HG03378 (cell line): ENCODE data around the gene BICDL2.
A peak's percentile ranks its signal among the peaks of the same experiment; 100 is the strongest.

ENCODE experiments used
- ATAC-seq: cut with Tn5 transposase; IDR thresholded peaks from one replicate; pipeline ENCODE4 v1.9.1; 2021; ENCODE audit warnings: mild to moderate bottlenecking, moderate library complexity; ENCODE audit not compliant: unreplicated experiment

The BICDL2 gene

DNA sequence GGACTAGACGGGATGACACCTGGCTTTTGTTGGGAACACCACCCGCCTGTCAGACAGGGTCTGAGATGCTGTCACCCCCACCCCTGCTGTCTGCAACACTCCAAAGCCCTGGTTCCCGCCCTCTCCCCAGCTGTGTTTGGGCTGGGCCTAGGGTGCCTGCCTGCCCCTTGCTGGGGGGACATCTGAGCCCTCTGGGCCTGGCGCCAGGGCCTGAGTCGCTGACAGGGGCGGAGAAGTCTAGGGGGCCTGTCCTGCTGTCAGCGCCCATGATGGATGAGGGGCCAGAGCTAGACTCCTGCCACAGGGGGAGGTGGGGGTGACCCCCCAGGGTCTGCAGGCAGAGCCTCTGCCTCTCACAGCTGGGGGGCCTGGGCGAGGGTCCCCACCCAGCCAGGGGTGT is 48.9 kb downstream of the BICDL2 start:
- ATAC-seq, result no peak

DNA sequence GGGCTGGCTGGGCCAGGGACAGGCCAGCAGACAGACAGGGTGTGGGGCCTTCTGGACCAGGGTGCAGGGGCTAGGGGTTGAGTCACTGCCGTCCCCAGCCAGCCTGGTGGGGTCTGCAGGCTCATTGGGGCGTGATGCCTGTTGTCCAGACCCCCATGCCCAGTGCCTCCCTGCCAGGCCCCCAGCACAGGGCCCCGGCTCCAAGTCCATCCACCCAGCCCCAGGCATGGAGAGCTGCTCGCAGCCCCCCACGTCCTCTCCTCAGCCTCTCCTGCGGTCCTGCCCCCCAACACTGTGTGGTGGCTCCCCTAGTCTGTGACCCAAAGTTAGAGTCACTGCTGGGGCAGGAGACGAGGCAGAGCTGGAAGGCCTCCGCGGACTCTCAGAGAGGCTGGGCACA is 49.5 kb downstream of the BICDL2 start:
- no peak for ATAC-seq

DNA sequence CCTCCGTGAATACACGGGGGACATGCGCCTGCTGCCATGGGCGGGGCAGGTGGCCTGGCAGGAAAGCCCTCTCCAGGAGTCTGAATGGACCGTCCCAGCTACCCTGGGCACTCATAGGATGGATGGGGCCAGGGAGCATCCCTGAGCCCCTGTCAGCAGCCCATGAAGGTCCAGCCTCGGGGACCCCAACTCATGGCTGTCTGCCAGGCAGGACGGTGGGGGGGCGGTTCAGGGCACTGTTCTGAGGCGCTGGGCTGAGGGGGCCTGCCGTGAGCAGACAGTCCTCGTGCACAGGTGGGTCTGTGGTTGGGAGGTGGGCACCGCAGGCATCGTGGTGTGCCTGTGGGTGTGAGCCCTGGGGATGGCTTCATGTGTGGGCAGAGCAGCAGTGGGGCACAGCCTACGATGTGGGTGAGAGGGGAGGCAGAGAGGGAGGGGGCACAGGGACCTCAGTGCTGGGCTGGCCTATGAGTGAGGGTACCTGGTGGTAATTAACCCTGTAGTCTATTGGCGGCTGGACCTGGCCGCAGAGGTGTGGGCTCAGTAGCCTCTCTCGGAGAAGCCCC is 50.0 kb downstream of the BICDL2 start:
- ATAC-seq, result no peak

DNA sequence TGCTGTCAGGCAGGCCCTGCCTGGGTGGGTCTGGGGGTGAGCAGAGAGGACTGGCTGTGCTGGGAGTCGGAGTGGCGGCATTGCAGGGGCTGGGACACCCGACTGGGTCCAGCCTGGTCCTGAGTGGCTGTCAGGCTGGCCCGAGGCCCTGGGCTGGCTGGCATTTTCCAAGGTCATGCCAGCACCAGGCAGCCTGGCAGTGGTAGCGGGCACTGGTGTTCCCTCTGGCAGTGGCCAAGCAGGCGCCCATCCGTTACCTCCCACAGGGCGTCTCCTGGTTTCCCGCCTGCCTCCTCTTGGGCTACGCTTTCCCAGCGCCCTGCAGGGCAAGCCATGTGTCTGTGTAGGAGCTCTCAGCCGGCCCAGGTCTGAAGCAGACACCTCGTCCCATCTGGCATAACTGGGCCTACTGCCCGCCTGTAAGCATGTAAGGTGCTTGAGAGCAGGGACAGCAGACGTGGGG is 50.8 kb downstream of the BICDL2 start:
- no peak for ATAC-seq

DNA sequence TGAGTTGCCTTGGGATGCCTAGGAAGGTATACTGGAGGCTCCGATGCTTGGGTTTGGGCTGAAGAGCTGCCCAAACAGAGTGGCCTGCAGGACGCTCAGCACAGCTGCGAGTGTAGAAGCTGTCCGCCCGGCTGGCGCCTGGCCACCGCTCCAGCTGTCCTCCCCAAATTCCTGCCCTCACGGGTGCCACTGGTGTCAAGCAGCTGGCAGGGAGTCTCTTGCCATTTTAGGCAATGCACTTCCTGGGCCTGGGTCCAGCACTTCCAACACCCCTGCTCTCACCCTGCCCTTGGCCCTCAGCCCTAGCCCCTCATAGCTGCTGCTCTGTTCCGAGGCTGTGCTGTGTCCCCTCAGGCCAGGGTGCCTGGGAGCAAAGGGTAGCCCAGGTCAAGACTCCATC is 51.3 kb downstream of the BICDL2 start:
- ATAC-seq, result no peak

DNA sequence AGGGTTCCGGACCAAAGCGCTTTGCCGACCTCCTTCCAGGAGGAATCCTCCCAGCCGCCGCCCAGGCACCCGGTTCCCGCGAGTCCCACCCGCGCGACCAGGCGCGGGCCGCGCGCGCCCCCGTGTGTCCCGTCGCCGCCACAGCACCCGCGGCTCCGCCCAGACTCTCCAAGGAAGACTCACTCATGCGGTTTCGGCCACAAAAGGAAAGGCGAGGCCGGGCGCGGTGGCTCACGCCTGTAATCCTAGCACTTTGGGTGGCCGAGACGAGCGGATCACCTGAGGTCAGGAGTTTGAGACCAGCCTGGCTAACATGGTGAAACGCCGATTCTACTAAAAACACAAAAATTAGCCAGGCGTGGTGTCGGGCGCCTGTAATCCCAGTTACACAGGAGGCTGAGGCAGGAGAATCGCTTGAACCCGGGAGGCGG is 53.0 kb downstream of the BICDL2 start:
- no peak for ATAC-seq

DNA sequence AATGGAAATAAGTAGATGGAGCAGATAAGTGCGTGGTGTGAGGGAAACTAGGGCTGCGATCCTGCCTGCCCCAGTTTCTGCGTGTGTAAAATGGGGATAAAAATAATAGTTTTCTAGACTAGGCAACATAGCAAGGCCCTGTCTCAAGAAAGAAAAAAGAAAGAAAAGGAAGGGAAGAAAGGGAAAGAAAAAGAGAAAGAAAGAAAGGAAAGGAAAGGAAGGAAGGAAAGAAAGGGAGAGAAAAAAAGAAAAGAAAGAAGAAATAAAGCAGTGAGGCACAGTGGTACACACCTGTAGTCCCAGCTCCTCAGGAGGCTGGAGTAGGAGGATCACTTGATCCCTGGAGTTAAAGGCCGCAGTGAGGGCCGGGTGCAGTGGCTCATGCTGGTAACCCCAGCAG is 54.3 kb downstream of the BICDL2 start:
- no peak for ATAC-seq

DNA sequence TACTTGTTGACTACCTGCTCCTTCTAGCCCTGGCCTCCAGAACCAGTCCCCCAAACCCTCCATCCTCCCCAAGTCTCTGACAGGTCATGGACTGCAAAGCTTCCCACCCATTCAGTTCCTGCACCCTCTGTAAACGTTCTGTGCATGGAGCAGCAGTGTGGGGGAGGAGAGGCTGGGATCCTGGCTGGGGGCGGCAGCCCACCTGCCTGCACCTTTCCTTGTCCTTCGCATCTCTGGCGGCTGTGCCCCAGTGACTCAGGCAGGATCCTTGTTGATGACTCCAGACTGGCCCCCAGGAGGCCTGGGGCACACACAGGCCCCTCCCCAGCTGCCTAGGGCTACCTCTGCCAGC is 54.9 kb downstream of the BICDL2 start:
- no peak for ATAC-seq

DNA sequence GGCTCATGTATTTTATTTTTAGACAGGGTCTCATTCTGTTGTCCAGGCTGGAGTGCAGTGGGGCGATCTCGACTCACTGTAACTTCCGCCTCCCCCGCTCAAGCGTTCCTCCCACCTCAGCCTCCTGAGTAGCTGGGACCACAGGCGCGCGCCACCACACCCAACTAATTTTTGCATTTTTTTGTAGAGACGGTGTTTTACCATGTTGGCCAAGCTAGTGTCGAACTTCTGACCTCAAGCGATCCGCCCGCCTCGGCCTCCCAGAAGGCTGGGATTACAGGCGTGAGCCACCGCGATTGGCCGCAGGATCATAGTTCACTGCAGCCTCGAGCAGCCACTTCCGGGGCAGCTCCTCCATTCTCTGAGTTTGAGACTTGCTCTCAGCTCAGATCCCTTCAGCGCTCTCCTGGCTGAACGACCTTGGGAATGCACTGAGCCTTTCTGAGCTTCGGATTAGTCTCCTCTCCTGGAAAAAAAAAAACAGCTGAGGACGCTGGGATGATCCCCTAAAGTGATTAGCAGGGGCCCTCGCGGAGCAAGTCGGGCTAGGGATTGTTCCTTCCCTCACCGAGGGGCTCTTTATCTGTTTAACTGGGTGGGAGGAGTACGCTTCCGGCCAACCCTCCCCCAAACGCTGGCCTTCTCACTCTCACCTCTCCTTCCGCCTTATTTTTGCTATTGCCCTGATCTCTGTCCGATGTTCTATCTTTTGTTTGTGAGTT is 55.4 kb downstream of the BICDL2 start:
- ATAC-seq, result no peak

DNA sequence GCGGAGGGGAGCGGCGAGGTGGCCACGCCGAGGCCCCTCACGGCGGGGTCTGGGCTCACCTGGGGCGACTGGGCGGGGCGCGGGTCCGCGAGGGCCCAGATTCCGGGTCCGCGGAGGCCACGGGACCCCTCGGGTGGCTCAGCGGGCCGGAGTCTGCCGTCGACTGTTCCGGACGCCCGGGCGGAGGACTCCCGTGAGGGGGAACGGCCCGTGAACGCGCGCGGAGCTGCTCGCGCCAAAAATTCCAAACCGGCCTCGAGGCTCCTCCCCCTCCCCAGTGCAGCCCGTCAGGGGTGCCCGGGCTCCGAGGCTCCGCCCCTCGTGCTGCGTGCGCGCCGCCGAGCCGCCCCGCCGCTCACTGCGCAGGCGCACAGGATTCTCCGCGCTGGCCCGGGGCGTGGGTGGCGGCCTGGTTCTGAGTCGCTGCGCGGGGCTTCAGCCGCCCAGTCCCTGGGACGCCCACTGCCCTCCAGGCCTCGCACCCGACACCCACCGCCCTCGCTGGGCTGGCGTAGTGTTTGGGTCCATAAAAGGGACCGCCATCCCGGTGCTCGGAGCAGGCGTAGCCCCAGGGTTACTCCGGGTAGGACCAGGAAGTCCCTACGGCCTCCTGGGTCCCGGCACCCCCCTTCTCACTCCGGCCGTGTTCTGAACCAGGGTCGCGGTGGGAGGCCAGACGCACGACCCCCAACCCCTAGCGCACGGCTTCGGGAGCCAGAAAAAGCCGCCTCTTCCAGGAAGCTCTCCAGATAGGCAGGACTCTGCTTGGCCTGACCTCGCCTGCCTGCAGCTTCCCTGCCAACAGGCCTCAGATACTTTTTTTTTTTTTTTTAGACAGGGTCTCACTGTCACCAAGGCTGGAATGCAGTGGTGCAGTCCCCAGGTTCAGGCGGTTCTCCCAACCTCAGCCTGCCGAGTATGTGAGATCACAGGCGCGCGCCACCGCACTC is 56.2 kb downstream of the BICDL2 start, which contains the start of gene PKMYT1:
Gene PKMYT1, minus strand, starts transcription at position 220 of the 950 bp plus-strand sequence. CDS start 789 bp downstream, outside the sequence.
- ATAC-seq, result peak; percentile 53

DNA sequence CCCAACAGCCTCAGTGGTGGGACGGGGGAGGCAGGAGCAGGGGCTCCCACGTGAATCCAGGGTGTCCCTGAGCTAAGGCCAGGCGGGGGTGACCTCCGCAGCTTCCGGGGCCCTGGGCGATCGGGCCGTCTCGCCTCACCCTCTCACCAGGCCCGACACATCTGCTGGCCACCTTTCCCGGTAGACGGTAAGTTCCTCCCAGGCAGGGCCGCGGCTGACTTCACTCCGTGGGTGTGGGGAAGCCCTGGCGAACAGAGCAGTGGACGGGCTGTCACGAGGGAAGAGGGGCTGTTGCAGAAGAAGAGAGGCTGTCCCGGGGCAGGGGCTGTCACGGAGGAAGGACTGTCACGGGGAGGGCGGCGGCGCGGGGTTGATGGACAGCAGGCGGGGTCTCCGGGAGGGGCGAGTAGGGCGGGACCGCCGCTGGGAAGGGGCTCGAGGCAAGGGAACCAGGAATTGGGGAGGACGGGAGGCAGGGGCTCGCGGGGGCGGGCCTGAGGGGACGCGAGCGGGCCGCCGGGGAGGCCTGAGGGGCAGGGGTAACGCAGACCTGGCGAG is 57.0 kb downstream of the BICDL2 start:
- no peak for ATAC-seq
